Spleen (tissue), 7 donors: ENCODE results near the gene LDHD.

ENCODE experiments used
- POLR2A ChIP-seq, 3 donors: fragments of 450-650 bp; IDR thresholded peaks; one replicate each; pipeline ENCODE4 v1.5.1; 2017; ENCODE audit warnings: antibody characterized with exemption in 3 of 3, mild to moderate bottlenecking in 1 of 3
- POLR2AphosphoS5 ChIP-seq, 3 donors: sonication (generic); formaldehyde crosslinking; IDR thresholded peaks; one replicate each; pipeline ENCODE4 v1.5.1; 2017; ENCODE audit warnings: antibody characterized with exemption in 3 of 3
- TF ChIP-seq, protein P1 (sequence below), 11 experiments: fragments of 200-600 bp in 7 of 11; fragments of 450-650 bp in 4 of 11; sonication (generic) in 4 of 11; IDR thresholded peaks in 8 of 11; conservative IDR thresholded peaks in 3 of 11; 1 replicate in 7 of 11; 2 replicates in 4 of 11; pipeline versions ENCODE4 v1.4.0 to v1.8.0; 2016 to 2021; ENCODE audit warnings: antibody characterized with exemption in 11 of 11, inconsistent platforms in 4 of 11, mild to moderate bottlenecking in 1 of 11
- donor health status: DM: no; HTN: no; CAD: no; lungs with moderate emphysema.
- donor health status: DM: no; HTN: no; CAD: no.
- donor health status: DM: no; HTN: no; CAD: no.

DNA sequence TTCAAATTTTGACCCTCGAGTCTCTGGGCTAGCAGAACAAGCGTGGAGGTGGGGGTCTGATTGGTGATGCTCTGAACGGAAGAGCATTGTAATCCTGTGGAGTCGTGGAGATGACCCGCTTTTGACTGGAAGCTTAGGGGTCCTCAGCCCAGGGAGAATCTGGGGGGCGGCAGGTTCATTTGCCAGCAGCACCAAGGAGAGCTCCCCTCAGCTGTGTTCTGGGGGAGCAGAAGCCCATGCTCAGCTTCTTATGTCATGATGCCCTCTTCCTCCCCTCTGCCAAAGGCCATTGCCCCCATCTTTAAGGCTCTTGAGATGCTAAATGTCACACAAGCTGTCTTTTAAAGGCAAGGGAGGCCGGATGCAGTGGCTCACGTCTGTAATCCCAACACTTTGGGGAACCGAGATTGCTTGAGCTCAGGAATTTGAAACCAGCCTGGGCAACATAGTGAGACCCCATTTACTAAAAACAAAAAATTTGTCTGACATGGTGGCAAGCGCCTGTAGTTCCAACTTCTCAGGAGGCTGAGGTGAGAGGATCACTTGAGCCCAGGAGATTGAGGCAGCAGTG is 19.3 kb downstream of the LDHD start:
- TF ChIP-seq, protein P1, sequence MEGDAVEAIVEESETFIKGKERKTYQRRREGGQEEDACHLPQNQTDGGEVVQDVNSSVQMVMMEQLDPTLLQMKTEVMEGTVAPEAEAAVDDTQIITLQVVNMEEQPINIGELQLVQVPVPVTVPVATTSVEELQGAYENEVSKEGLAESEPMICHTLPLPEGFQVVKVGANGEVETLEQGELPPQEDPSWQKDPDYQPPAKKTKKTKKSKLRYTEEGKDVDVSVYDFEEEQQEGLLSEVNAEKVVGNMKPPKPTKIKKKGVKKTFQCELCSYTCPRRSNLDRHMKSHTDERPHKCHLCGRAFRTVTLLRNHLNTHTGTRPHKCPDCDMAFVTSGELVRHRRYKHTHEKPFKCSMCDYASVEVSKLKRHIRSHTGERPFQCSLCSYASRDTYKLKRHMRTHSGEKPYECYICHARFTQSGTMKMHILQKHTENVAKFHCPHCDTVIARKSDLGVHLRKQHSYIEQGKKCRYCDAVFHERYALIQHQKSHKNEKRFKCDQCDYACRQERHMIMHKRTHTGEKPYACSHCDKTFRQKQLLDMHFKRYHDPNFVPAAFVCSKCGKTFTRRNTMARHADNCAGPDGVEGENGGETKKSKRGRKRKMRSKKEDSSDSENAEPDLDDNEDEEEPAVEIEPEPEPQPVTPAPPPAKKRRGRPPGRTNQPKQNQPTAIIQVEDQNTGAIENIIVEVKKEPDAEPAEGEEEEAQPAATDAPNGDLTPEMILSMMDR (IDR thresholded peaks at IDR 0.05 in 8 of 11, conservative IDR thresholded peaks at IDR 0.05 in 3 of 11): no peak
- TF ChIP-seq POLR2A (IDR thresholded peaks at IDR 0.05): no peak
- no peak for TF ChIP-seq POLR2AphosphoS5 (IDR thresholded peaks at IDR 0.05)
